ENCODE measurements around the gene LRRC28.

- TF ChIP-seq CTCF (IDR thresholded peaks at IDR 0.05) (no peak), POLR2AphosphoS5 (IDR thresholded peaks at IDR 0.05; ENCODE audit: low read depth, low read length) (peak; percentile 99), SIN3A (IDR thresholded peaks at IDR 0.05; ENCODE audit: borderline replicate concordance, insufficient read depth, low read depth, low read length) (peak; percentile 41; the same call in 1 of the 2 replicates), REST (IDR thresholded peaks at IDR 0.05; ENCODE audit: insufficient read depth in 1 of 2, low read depth in 2 of 2, low read length in 1 of 2) (no peak), TCF7L2 (IDR thresholded peaks at IDR 0.05; ENCODE audit: low read depth, low read length) (peak; percentile 76; the same call in 1 of the 2 replicates)
These were observed at the start of gene LRRC28 for GRCh38 chr15:99250857-99251841.
